Measurements from ENCODE around the gene DRAM2. TPM values are rescaled to one million over a fixed set of nuclear protein-coding genes. Genes with fewer than 3 reads are reported as not detected.
A peak's percentile ranks its signal among the peaks of the same experiment; 100 is the strongest.

Gene DRAM2
- total and polyA plus RNA-seq, 9 of the 15 experiments (the other 6 are each of a cell fraction or from before 2014, with no cell fraction given), result 29.0 to 161 (median 53.5) TPM

- TF ChIP-seq PHB (CRISPR knock-in tag; IDR thresholded peaks at IDR 0.05) (no peak), POLR2AphosphoS5 (IDR thresholded peaks at IDR 0.05; ENCODE audit: control insufficient read depth, insufficient read depth, low read depth, low read length) (no peak), KDM1A (IDR thresholded peaks at IDR 0.05) (peak; percentile 9 to 79; a peak in 1 of 4 replicates), ZNF445 (CRISPR knock-in tag; IDR thresholded peaks at IDR 0.05; ENCODE audit: low read depth) (no peak), MAFG (tag; conservative IDR thresholded peaks at IDR 0.05) (no peak), TOE1 (IDR thresholded peaks at IDR 0.05; ENCODE audit: borderline replicate concordance) (no peak), TOE1 (CRISPR knock-in tag; IDR thresholded peaks at IDR 0.05; ENCODE audit: borderline replicate concordance, low read depth) (no peak), NCOA1 (IDR thresholded peaks at IDR 0.05; ENCODE audit: low read depth) (no peak), POLR2AphosphoS2 (IDR thresholded peaks at IDR 0.05; ENCODE audit: low read length) (no peak), HSF4 (CRISPR knock-in tag; IDR thresholded peaks at IDR 0.05; ENCODE audit: borderline replicate concordance) (no peak), ZBTB17 (CRISPR knock-in tag; IDR thresholded peaks at IDR 0.05) (no peak), THRAP3 (IDR thresholded peaks at IDR 0.05; ENCODE audit: borderline replicate concordance) (no peak), EZH2 (IDR thresholded peaks at IDR 0.05; ENCODE audit: borderline replicate concordance, low read depth, low read length) (no peak), ELF1 (tag; IDR thresholded peaks at IDR 0.05) (peak; percentile 73), ZNF146 (CRISPR knock-in tag; IDR thresholded peaks at IDR 0.05; ENCODE audit: unreplicated experiment) (no peak), RNF2 (IDR thresholded peaks at IDR 0.05) (peak; percentile 54; the same call in 1 of the 2 replicates), DACH1 (IDR thresholded peaks at IDR 0.05; ENCODE audit: partially characterized antibody) (no peak), ZNF408 (CRISPR knock-in tag; IDR thresholded peaks at IDR 0.05; ENCODE audit: low read depth) (no peak), SRSF7 (optimal IDR thresholded peaks at IDR 0.05; ENCODE audit: low read depth, low read length) (no peak), GTF2A2 (tag; IDR thresholded peaks at IDR 0.05) (no peak), ZNF780A (CRISPR knock-in tag; IDR thresholded peaks at IDR 0.05) (no peak), ERF (CRISPR knock-in tag; IDR thresholded peaks at IDR 0.05) (no peak), PML (IDR thresholded peaks at IDR 0.05; ENCODE audit: low read length) (no peak), HLTF (IDR thresholded peaks at IDR 0.05) (no peak), CBX5 (IDR thresholded peaks at IDR 0.05; ENCODE audit: borderline replicate concordance, low read depth) (no peak), PHF8 (IDR thresholded peaks at IDR 0.05; ENCODE audit: borderline replicate concordance, low read length) (no peak; the same call in 1 of the 2 replicates), NR2C2 (CRISPR knock-in tag; IDR thresholded peaks at IDR 0.05) (no peak), NR2C2 (tag; IDR thresholded peaks at IDR 0.05) (no peak), CREB1 (IDR thresholded peaks at IDR 0.05) (no peak), CREB1 (CRISPR knock-in tag; IDR thresholded peaks at IDR 0.05) (0 out of 2 replicates have a peak, but pooled peaks have one; percentile 11), KAT7 (CRISPR knock-in tag; IDR thresholded peaks at IDR 0.05; ENCODE audit: borderline replicate concordance) (no peak), GATA2 (CRISPR knock-in tag; IDR thresholded peaks at IDR 0.05) (no peak), ZNF561 (CRISPR knock-in tag; conservative IDR thresholded peaks at IDR 0.05) (no peak), SETDB1 (IDR thresholded peaks at IDR 0.05; ENCODE audit: low read length) (no peak)
- TF ChIP-seq, protein P1, sequence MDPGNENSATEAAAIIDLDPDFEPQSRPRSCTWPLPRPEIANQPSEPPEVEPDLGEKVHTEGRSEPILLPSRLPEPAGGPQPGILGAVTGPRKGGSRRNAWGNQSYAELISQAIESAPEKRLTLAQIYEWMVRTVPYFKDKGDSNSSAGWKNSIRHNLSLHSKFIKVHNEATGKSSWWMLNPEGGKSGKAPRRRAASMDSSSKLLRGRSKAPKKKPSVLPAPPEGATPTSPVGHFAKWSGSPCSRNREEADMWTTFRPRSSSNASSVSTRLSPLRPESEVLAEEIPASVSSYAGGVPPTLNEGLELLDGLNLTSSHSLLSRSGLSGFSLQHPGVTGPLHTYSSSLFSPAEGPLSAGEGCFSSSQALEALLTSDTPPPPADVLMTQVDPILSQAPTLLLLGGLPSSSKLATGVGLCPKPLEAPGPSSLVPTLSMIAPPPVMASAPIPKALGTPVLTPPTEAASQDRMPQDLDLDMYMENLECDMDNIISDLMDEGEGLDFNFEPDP (CRISPR knock-in tag; IDR thresholded peaks at IDR 0.05), result no peak
These were observed 453 bp downstream of the DRAM2 start (continued) for GRCh38 chr1:111139324-111139955.

Data from K562 (cell line).